ENCODE data around the gene PTK7.
"Not testable (repeated sequence)": the region's sequence is repeated elsewhere in the genome, so short reads cannot be mapped to it uniquely, and the experiment has no call there.

PTK7 gene

GRCh38 chr6:43120101-43120763, 44.1 kb downstream of the PTK7 start:
- no peak for DNase-seq

DNA sequence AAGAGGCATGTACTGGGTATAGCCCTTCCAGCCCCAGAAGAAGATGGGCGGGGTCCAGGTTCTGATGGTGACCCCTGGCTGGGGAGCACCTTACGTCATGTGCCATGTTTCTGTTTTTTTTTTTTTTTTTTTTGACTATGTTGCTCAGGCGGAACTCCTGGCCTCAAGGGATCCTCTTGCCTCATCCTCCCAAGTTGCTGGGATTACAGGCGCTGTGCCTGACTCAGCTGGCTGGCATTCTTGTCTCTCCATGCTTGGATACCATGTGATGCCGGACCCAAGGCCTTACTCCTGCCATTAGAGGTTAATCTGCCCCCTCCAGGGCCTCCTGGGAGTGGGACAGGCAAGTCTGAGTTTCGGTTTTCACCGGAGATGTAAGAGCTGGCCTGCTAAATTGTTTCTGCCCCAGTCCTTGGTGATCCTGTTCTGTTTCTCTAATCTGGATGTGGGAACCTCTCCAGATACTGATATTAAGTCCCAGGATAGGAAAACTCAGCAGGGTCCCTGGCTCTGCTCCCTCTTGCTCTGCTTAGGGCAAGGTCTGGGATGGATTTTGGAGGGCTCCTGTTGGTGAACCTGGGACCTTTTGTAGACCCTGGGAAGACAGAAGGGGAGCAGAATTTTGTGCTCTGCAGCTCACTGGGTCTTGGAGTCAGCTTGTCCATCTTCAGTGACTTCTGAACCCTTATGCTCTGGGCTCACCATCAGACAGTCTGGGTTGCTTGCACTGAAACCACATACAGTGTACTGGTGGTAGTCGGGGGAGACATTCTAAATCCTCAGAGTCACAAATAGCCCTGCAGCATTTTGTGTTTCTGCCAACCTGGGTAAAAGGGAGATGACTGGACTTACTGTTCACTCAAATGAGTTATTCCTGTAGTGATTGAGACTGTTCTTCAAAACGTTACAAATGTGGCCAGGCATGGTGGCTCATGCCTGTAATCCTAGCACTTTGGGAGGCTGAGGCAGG, 45.1 kb downstream of the PTK7 start:
- DNase-seq: no peak

DNA sequence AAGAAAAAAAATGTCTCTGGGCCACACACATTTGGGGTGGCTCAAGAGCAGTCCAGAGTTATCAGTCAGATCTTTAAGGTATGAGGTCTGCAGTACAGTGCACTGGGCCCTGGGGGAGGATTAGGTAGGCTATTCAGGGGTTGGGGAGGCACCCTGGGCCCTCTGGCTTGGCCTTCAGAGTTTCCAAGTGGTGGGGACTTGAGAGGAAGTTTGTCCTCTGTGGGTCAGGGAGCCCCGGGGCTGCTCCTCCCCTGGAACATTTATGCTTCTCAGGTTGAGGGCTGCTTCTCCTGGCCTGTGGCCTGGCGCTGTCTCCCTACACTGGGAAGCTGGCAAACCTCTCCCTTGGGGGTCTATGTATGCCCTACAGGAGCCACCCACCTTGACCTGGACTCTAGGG, 46.0 kb downstream of the PTK7 start:
- DNase-seq: no peak

- DNase-seq: no peak
Measured at GRCh38 chr6:43123461-43124314, 47.6 kb downstream of the PTK7 start.

GRCh38 chr6:43124481-43124880, 48.4 kb downstream of the PTK7 start:
- no peak for DNase-seq

- DNase-seq: no peak
Measured at GRCh38 chr6:43125119-43125518, 49.0 kb downstream of the PTK7 start.

DNA sequence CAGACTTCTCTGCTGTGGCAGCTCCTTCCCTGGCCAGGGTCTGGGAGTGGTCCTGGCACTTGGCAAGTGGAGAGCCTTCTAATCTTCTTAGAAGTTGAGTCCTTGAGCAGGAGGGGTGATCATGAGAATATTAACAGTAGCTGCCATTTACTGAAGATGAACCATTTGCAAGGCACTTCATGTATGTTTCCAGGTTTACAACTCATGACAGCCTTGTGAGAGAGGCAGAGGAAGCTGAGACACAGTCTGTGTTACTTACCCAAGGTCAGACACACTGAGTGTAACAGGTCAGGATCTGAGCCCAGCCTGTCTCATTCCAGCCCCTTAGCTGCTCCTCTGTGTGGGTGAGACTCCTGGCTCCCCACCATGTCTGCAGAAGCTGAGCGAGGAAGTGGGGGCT, 49.4 kb downstream of the PTK7 start:
- DNase-seq: no peak

DNA sequence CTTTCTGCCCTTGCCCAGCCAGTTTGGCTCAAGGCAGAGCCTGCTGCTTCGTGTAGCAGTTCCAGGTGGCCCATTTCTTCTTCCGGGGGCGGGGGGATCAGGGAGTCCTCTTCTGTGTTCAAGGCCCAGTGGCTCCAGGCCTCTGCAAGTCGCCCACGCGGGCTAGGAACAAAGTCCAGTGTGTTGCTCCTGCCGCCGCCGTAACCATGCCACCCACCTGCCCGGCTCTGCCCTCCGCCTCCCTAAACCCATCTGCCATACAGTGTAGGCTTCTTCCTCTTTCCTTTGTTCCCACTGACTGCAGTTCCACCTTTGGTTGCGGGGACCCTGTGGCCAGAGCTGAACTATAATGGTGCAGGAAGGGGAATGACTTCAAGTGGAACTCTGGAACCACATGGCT, 51.1 kb downstream of the PTK7 start:
- DNase-seq: no peak

- DNase-seq: no peak
Measured at GRCh38 chr6:43127877-43128276, 51.8 kb downstream of the PTK7 start.

GRCh38 chr6:43128926-43129325, 52.8 kb downstream of the PTK7 start:
- DNase-seq: no peak

GRCh38 chr6:43129434-43130194, 53.5 kb downstream of the PTK7 start:
- no peak for DNase-seq

- DNase-seq: no peak
Measured at GRCh38 chr6:43130429-43130828, 54.3 kb downstream of the PTK7 start.

GRCh38 chr6:43131379-43131778, 55.3 kb downstream of the PTK7 start:
- DNase-seq: not testable (repeated sequence)

DNA sequence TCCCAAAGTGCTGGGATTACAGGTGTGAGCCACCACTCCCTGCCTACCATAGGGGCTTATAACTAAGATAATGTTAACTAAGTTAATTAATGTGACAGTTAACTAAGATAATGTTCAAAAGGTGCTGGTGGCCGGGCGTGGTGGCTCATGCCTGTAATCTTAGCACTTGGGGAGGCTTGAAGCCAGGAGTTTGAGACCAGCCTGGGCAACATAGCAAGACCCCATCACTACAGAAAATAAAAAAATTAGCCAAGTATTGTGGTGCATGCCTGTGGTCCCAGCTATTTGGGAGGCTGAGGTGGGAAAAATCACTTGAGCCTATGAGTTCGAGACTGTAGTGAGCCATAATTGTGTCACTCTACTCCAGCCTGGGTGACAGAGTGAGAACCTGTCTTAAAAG, 62.2 kb downstream of the PTK7 start:
- no peak for DNase-seq

GRCh38 chr6:43139973-43140372, 63.9 kb downstream of the PTK7 start:
- DNase-seq: not testable (repeated sequence)

- DNase-seq: no peak
Measured at GRCh38 chr6:43141644-43142043, 65.5 kb downstream of the PTK7 start.

DNA sequence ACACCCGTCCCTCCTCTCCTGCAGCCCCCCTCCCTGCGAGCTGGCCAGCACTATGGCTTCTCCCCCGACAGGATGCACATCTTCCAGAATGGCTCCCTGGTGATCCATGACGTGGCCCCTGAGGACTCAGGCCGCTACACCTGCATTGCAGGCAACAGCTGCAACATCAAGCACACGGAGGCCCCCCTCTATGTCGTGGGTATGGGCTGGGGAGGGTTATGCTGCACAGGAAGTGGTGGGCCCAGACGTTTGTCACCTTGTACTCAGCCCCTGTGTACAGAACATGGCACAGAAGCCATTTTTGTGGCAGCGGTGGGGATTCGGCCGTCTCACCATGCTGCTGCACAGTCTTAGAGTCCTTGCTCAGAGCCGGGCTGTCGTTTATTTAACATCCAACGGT, 66.0 kb downstream of the PTK7 start:
- DNase-seq: no peak

DNA sequence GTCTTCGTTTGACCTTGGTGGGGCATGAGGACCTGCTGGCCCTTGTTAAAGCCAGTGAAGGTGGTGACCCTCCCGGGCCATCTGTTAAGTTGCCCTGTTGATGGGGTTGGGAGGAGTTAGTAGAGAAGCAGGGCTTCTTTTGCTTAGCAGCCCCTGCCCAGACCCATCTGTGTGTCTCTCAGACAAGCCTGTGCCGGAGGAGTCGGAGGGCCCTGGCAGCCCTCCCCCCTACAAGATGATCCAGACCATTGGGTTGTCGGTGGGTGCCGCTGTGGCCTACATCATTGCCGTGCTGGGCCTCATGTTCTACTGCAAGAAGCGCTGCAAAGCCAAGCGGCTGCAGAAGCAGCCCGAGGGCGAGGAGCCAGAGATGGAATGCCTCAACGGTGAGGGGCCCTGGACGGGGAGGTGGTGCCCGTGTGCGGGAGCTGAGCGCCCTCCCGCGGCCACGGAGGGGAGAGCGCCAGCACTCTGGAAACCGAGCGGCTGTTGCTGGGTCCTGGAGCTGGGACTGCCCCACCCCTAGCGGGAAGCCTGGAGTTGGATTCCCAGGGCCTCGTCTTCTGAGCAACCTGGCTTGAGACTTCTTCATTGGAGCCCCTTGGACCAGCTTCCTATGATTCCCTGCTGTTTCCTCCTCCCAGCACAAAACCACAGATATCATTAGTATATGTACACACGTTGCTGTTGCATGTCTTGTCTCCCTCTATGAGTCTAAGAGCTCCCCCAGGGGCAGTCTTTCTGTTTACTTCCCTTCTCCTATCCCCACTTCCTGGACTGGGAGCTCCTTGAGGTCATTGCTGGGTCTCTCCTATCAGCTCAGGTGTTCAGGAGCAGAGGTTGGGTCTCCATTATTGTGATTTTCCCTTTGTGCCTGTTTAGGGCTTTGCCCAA, 67.4 kb downstream of the PTK7 start:
- DNase-seq: peak; percentile 31 to 51

GRCh38 chr6:43144879-43145278, 68.8 kb downstream of the PTK7 start:
- DNase-seq: no peak

DNA sequence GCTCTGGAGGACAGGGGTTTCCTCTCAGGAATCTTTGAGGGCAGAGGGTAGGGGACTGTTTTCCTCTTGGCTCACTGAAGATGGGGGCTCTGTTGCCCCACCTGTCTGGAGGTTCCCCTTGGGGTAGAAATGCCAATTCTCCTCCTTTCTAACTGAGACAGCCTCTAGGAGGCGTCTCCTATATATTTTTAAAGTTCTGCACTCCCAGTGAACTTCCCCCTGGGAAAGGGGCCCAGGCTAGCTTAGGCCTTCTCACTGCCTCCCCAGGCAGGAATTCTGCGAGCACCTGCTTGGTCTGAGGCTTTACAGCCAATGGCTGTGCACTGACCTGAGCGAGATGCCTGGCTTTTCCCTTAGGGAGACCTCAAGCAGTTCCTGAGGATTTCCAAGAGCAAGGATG, 70.1 kb downstream of the PTK7 start:
- DNase-seq: no peak
